HG02571 (cell line): ENCODE results near the gene AP1G2.
"Not testable (repeated sequence)": the region's sequence is repeated elsewhere in the genome, so short reads cannot be mapped to it uniquely, and the experiment has no call there.

Experiments
- ATAC-seq: cut with Tn5 transposase; IDR thresholded peaks from one replicate; pipeline ENCODE4 v1.9.1; 2021; ENCODE audit warnings: mild to moderate bottlenecking, moderate library complexity; ENCODE audit not compliant: unreplicated experiment

Gene AP1G2

GRCh38 chr14:23542261-23542660, 25.3 kb downstream of the AP1G2 start:
- no peak for ATAC-seq

- ATAC-seq = no peak
Measured at GRCh38 chr14:23540141-23540469, 27.5 kb downstream of the AP1G2 start.

- no peak for ATAC-seq
Measured at GRCh38 chr14:23539248-23540140, 28.1 kb downstream of the AP1G2 start.

- no peak for ATAC-seq
Measured at GRCh38 chr14:23538785-23539184, 28.8 kb downstream of the AP1G2 start.

GRCh38 chr14:23538050-23538718, 29.4 kb downstream of the AP1G2 start:
- ATAC-seq = no peak

GRCh38 chr14:23537351-23538049, 30.1 kb downstream of the AP1G2 start:
- no peak for ATAC-seq

GRCh38 chr14:23536906-23537305, 30.7 kb downstream of the AP1G2 start:
- not testable (repeated sequence) for ATAC-seq

GRCh38 chr14:23536494-23536893, 31.1 kb downstream of the AP1G2 start:
- ATAC-seq = no peak

- ATAC-seq = no peak
Measured at GRCh38 chr14:23535943-23536342, 31.6 kb downstream of the AP1G2 start.

- no peak for ATAC-seq
Measured at GRCh38 chr14:23533652-23534435, 33.7 kb downstream of the AP1G2 start.

- ATAC-seq = no peak
Measured at GRCh38 chr14:23532658-23533057, 34.9 kb downstream of the AP1G2 start.

- no peak for ATAC-seq
Measured at GRCh38 chr14:23531391-23531790, 36.2 kb downstream of the AP1G2 start.

- no peak for ATAC-seq
Measured at GRCh38 chr14:23530375-23531055, 37.1 kb downstream of the AP1G2 start.

GRCh38 chr14:23529016-23529415, 38.6 kb downstream of the AP1G2 start:
- no peak for ATAC-seq

- ATAC-seq = no peak
Measured at GRCh38 chr14:23528555-23528954, 39.0 kb downstream of the AP1G2 start.

- ATAC-seq = no peak
Measured at GRCh38 chr14:23525611-23526010, 42.0 kb downstream of the AP1G2 start.

GRCh38 chr14:23524954-23525353, 42.6 kb downstream of the AP1G2 start:
- no peak for ATAC-seq

GRCh38 chr14:23523229-23524016, 44.2 kb downstream of the AP1G2 start:
- no peak for ATAC-seq

GRCh38 chr14:23522643-23523198, 44.9 kb downstream of the AP1G2 start:
- no peak for ATAC-seq
